ENCODE measurements around the gene TRIM37. TPM values are rescaled to one million over a fixed set of nuclear protein-coding genes. Genes with fewer than 3 reads are reported as not detected.

The TRIM37 gene
- total and polyA plus RNA-seq, 2 of the 8 experiments (the other 6 are each of a cell fraction or from before 2014, with no cell fraction given) = 38.2 to 57.0 TPM

- peak overlapping the region; percentile 74 for H4K5ac ChIP-seq (ENCODE audit: insufficient read length, low read depth, low read length)
- no peak overlapping the region for H3K4ac ChIP-seq (replicated peaks; ENCODE audit: insufficient read length, low read depth, low read length)
- H2AFZ ChIP-seq (ENCODE audit: low read length) = peak overlapping the region; percentile 45
- peaks cover 0 to 33% of the 10 kb centered on the region in 2 experiments; a peak in 3 of 4 replicates for H3K79me2 ChIP-seq (ENCODE audit: control insufficient read depth in 1 of 2, insufficient read depth in 2 of 2, low read length in 2 of 2)
- H3K4me1 ChIP-seq (replicated peaks in 1 of 4; ENCODE audit: control insufficient read depth in 3 of 4, insufficient read depth in 4 of 4, low read length in 3 of 4) = 0 out of 7 replicates have a peak, but pooled peaks cover 0 to 6% (median 0%) of the 10 kb centered on the region in 4 experiments
- peak overlapping the region; percentile 88 for H3K18ac ChIP-seq (ENCODE audit: extremely low read depth, low read length)
- H4K91ac ChIP-seq (replicated peaks; ENCODE audit: insufficient read length, low read length) = no peak overlapping the region
- peak overlapping the region; percentile 64; the same call in 1 of the 2 replicates for H2BK12ac ChIP-seq (ENCODE audit: low read depth, low read length)
- peak overlapping the region; percentile 81 to 92 (median 84) for H3K9ac ChIP-seq (replicated peaks in 1 of 4; ENCODE audit: extremely low read depth in 1 of 4, low read depth in 3 of 4, low read length in 3 of 4)
- H3K27me3 ChIP-seq (replicated peaks in 1 of 4; ENCODE audit: control insufficient read depth in 3 of 4, extremely low read depth in 1 of 4, insufficient read depth in 3 of 4, low read length in 3 of 4) = no peaks in the 10 kb centered on the region
- H3K36me3 ChIP-seq (ENCODE audit: control insufficient read depth in 2 of 4, insufficient read depth in 4 of 4, low read length in 3 of 4) = peaks cover 0 to 21% (median 0%) of the 10 kb centered on the region in 4 experiments; a peak in 3 of 8 replicates
- H4K8ac ChIP-seq (ENCODE audit: extremely low read depth, insufficient read depth, low read length) = peak overlapping the region; percentile 66; the same call in 1 of the 2 replicates
- H2BK120ac ChIP-seq (replicated peaks; ENCODE audit: low read depth, low read length) = no peak overlapping the region
- H3K23ac ChIP-seq (ENCODE audit: insufficient read length) = no peak overlapping the region
- H3K27ac ChIP-seq (ENCODE audit: low read depth, low read length) = peak overlapping the region; percentile 68
- no peak for DNase-seq (ENCODE audit: low read depth in 1 of 2, low spot score in 2 of 2)
- peak overlapping the region; percentile 71 to 90 for H3K4me2 ChIP-seq (ENCODE audit: insufficient read depth in 1 of 2, low read depth in 2 of 2, low read length in 2 of 2)
- POLR2A ChIA-PET (ENCODE audit: partially characterized antibody) = interaction anchor here (0.8 to 3.6 kb wide), 12 partner anchors 8 to 476 kb away, joined by 3 to 32 read pairs (median 4); partner anchors contain the start of genes PRR11 and SKA2
- peak overlapping the region; percentile 74 to 92 (median 90) for H3K4me3 ChIP-seq (ENCODE audit: extremely low read depth in 1 of 4, insufficient read depth in 2 of 4, low read depth in 3 of 4, low read length in 4 of 4)
- H3K14ac ChIP-seq (ENCODE audit: insufficient read length) = no peak overlapping the region
- H3K79me1 ChIP-seq (ENCODE audit: low read depth, low read length) = no peaks in the 10 kb centered on the region
- peaks cover 0 to 4% of the 10 kb centered on the region in 2 experiments for H4K20me1 ChIP-seq (replicated peaks in 1 of 2; ENCODE audit: control insufficient read depth in 1 of 2, insufficient read depth in 2 of 2, low read length in 2 of 2)
- no peaks in the 10 kb centered on the region for H3K9me3 ChIP-seq (ENCODE audit: insufficient read depth in 2 of 2, low read depth in 1 of 2, low read length in 1 of 2)
- CTCF ChIA-PET (ENCODE audit: partially characterized antibody) = interaction anchor here (0.5 kb wide), 1 partner anchor 39 kb away, joined by 3 read pairs; no protein-coding TSS in a partner anchor
- WGBS, 2 experiments (ENCODE audit: extremely low coverage in 1 of 2, insufficient coverage in 1 of 2, insufficient read length in 1 of 2, insufficient replicate concordance in 2 of 2, low coverage in 1 of 2, low lambda C conversion rate in 2 of 2, missing lambda C conversion rate in 1 of 2) = 6% methylated on average over 10 of the region's 10 CpGs; no CpG with 5 or more reads in 1 of the 2 experiments
- FAIRE-seq = no peak
- H2BK15ac ChIP-seq (ENCODE audit: low read length) = no peak overlapping the region
- H2BK20ac ChIP-seq (ENCODE audit: low read length) = no peak overlapping the region
- H2AK5ac ChIP-seq (ENCODE audit: low read depth, low read length) = no peak overlapping the region
- 0 out of 2 replicates have a peak, but pooled peaks cover 4% of the 10 kb centered on the region for H3K23me2 ChIP-seq (ENCODE audit: low read depth, low read length)
- peak overlapping the region; percentile 50; the same call in 1 of the 2 replicates for H2BK5ac ChIP-seq (ENCODE audit: low read depth, low read length)
- H3K56ac ChIP-seq (replicated peaks; ENCODE audit: insufficient read length, low read depth, low read length) = peak overlapping the region; percentile 7
- no peak for TF ChIP-seq HDAC6 (IDR thresholded peaks at IDR 0.05; ENCODE audit: low read depth, low read length)
- peak; percentile 5; the same call in 1 of the 2 replicates for TF ChIP-seq POLR2AphosphoS5 (IDR thresholded peaks at IDR 0.05; ENCODE audit: low read depth, low read length)
Measured at GRCh38 chr17:59107306-59107670, 608 bp upstream of the TRIM37 start.

Measured in H1 (cell line).